ENCODE data around the gene C11orf58. TPM values are rescaled to one million over a fixed set of nuclear protein-coding genes. Genes with fewer than 3 reads are reported as not detected.

C11orf58 gene
- total RNA-seq, 1 donor from 2014 or later: 143 TPM

DNA sequence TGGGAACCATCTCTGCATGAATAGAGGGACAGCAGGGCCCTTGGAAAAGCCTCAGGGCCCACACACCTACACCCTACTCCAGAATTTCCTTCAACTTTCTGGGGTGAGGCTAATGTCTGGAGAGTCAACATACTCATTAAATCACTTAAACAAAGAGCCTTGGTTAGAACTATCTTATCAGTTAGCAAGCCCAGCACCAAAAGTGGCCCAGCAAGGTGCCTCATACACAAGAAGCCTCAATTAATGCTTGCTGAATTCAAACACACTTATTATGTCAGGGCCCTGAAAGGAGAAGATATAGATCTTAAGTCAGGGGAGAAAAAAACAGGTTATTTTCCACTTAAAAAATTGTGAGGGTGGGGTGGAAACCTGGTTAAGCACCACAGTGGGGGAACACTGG, 61.4 kb downstream of the C11orf58 start:
- H3K4me1 Mint-ChIP-seq (ENCODE audit: unreplicated experiment): peaks cover 4% of the 10 kb centered on the region
- no peak overlapping the region for H3K4me3 Mint-ChIP-seq (ENCODE audit: unreplicated experiment)
- H3K36me3 Mint-ChIP-seq (ENCODE audit: unreplicated experiment): peaks cover 11% of the 10 kb centered on the region
- no peak overlapping the region for H3K27ac Mint-ChIP-seq (ENCODE audit: unreplicated experiment)
- H3K9me3 Mint-ChIP-seq (ENCODE audit: unreplicated experiment): no peaks in the 10 kb centered on the region
- no peaks in the 10 kb centered on the region for H3K27me3 Mint-ChIP-seq (ENCODE audit: unreplicated experiment)
- DNase-seq (ENCODE audit: extremely low spot score, unreplicated experiment): no peak
- TF ChIP-seq, protein P1, sequence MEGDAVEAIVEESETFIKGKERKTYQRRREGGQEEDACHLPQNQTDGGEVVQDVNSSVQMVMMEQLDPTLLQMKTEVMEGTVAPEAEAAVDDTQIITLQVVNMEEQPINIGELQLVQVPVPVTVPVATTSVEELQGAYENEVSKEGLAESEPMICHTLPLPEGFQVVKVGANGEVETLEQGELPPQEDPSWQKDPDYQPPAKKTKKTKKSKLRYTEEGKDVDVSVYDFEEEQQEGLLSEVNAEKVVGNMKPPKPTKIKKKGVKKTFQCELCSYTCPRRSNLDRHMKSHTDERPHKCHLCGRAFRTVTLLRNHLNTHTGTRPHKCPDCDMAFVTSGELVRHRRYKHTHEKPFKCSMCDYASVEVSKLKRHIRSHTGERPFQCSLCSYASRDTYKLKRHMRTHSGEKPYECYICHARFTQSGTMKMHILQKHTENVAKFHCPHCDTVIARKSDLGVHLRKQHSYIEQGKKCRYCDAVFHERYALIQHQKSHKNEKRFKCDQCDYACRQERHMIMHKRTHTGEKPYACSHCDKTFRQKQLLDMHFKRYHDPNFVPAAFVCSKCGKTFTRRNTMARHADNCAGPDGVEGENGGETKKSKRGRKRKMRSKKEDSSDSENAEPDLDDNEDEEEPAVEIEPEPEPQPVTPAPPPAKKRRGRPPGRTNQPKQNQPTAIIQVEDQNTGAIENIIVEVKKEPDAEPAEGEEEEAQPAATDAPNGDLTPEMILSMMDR (IDR thresholded peaks at IDR 0.05): no peak

DNA sequence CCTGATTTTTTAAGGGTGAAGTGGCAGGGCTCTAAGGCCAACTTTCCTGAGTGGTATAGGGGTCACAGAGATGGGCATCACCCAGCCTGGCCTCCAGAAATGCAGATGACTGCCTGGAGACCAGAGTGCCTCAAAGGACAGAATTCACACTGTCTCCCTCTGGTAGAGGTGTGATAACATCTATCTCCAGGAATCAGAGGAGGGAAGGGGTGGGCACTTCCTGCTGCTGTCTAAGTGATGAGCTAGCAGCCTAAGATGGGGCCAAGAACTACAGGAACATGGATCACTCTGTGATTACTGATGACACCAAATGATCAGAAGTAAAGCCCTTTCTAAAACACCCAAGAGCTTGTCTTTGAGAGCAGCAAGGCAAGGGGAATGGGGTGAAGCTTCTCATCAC, 61.9 kb downstream of the C11orf58 start:
- H3K4me3 Mint-ChIP-seq (ENCODE audit: unreplicated experiment): no peak overlapping the region
- no peak for DNase-seq (ENCODE audit: extremely low spot score, unreplicated experiment)
- TF ChIP-seq, protein P1 (IDR thresholded peaks at IDR 0.05): no peak
- H3K27me3 Mint-ChIP-seq (ENCODE audit: unreplicated experiment): no peaks in the 10 kb centered on the region
- H3K4me1 Mint-ChIP-seq (ENCODE audit: unreplicated experiment): no peaks in the 10 kb centered on the region
- no peak overlapping the region for H3K27ac Mint-ChIP-seq (ENCODE audit: unreplicated experiment)
- peaks cover 11% of the 10 kb centered on the region for H3K36me3 Mint-ChIP-seq (ENCODE audit: unreplicated experiment)
- H3K9me3 Mint-ChIP-seq (ENCODE audit: unreplicated experiment): no peaks in the 10 kb centered on the region

DNA sequence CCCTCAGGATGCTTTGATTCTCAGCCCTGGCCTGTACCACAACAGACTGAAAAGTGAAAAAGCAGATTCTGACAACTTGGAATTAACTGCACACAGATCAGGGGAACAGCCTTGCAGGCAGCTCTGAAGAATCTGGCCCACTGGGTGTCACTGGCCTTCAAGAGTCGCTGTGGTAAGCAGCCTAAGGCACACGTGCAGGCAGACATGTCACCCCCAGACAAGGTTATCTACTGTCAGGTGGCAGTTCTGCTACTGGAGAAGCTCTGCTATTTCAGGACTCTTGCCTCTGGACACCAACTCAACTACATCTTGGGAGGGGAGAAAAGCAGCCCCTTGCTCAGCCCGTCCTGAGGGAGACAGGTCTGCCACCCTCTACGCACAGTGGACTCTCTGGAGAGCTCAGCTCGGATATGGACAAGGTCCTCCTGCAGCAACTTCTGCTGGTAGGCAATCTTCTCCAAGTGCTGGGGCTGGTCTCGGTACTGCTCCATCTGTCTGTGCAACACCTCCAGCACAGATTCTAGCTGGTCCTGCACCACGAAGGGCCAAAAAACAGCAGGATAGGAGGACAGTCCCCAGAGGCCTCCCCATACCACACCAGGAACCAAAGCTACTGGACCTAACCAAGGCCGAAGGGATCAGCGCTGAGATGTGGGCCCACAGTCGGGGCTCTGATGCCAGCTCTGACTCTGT, 63.0 kb downstream of the C11orf58 start:
- DNase-seq (ENCODE audit: extremely low spot score, unreplicated experiment): no peak
- TF ChIP-seq, protein P1 (IDR thresholded peaks at IDR 0.05): no peak
- no peaks in the 10 kb centered on the region for H3K9me3 Mint-ChIP-seq (ENCODE audit: unreplicated experiment)
- no peak overlapping the region for H3K27ac Mint-ChIP-seq (ENCODE audit: unreplicated experiment)
- H3K27me3 Mint-ChIP-seq (ENCODE audit: unreplicated experiment): no peaks in the 10 kb centered on the region
- H3K36me3 Mint-ChIP-seq (ENCODE audit: unreplicated experiment): peaks cover 13% of the 10 kb centered on the region
- H3K4me3 Mint-ChIP-seq (ENCODE audit: unreplicated experiment): no peak overlapping the region
- H3K4me1 Mint-ChIP-seq (ENCODE audit: unreplicated experiment): no peaks in the 10 kb centered on the region

DNA sequence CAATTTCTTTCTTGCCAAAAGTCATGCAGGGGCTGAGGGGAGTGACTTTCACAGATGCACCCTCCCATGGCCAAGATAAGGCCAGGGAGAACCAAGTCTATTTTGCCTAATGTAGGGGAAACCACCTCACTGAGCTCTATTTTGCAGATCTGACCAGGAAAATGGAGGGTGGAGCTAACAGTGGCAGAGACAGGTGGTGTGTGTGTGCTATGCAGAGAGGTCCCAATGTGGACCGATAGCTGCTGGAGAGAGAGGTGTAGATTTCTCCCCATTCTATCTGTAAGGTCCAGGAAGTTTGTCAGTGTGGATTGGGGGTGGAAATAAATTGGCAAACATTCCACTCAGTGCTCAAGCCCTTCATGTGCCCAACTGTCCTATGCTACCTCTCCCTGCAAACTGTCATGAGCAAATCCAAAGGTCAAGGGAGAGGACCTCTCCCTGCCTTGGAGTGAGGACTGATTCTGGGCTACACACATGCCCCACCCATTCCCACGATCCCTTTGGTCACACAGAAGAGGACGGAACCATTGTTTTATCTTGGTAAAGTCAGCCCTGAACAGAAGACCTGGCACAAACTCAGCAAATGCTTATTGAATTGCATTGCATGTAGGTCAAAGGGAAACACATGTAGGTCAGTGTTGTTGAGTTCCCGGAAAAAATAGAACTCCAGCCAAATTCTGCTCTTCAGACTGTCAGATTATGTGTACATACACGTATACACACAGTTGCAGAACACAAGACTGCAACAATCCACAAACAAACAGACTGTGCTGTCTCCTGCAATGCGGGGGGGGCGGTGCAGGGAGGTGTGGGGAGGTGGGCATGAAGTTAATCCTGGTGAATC, 65.9 kb downstream of the C11orf58 start:
- DNase-seq (ENCODE audit: extremely low spot score, unreplicated experiment): no peak
- no peak overlapping the region for H3K27ac Mint-ChIP-seq (ENCODE audit: unreplicated experiment)
- no peaks in the 10 kb centered on the region for H3K9me3 Mint-ChIP-seq (ENCODE audit: unreplicated experiment)

More for the DNA sequence above, 65.9 kb downstream of the C11orf58 start:
- TF ChIP-seq, protein P1 (IDR thresholded peaks at IDR 0.05): no peak
- H3K27me3 Mint-ChIP-seq (ENCODE audit: unreplicated experiment): no peaks in the 10 kb centered on the region
- no peak overlapping the region for H3K4me3 Mint-ChIP-seq (ENCODE audit: unreplicated experiment)
- no peaks in the 10 kb centered on the region for H3K4me1 Mint-ChIP-seq (ENCODE audit: unreplicated experiment)
- H3K36me3 Mint-ChIP-seq (ENCODE audit: unreplicated experiment): peaks cover 13% of the 10 kb centered on the region
